Upper lobe of left lung (tissue), 6 donors: Measurements from ENCODE around the gene LRBA. TPM values are rescaled to one million over a fixed set of nuclear protein-coding genes. Genes with fewer than 3 reads are reported as not detected.

ENCODE experiments used
- ATAC-seq, 2 donors: fragments of 200-7000 bp; cut with Tn5 transposase; one replicate each; pipeline ENCODE4 v1.9.1; 2022; ENCODE audit warnings: mild to moderate bottlenecking in 2 of 2, moderate library complexity in 2 of 2; ENCODE audit not compliant: low FRiP score in 2 of 2
- DNase-seq, 2 donors: peaks; one replicate each; pipeline ENCODE4 v3.0.0-alpha.2; 2019 to 2020
- H3K27ac ChIP-seq, 4 donors: fragments of 200-600 bp; sonication (generic); one replicate each; pipeline ENCODE4 v1.5.1; 2016 to 2019
- H3K27me3 ChIP-seq, 4 donors: fragments of 200-600 bp; sonication (generic); one replicate each; pipeline ENCODE4 v1.5.1; 2017 to 2019
- H3K36me3 ChIP-seq, 4 donors: fragments of 200-600 bp; sonication (generic); one replicate each; pipeline ENCODE4 v1.5.1; 2016 to 2019
- H3K4me1 ChIP-seq, 4 donors: fragments of 200-600 bp; sonication (generic); one replicate each; pipeline ENCODE4 v1.5.1; 2018 to 2019
- H3K4me3 ChIP-seq, 4 donors: fragments of 200-600 bp; sonication (generic); one replicate each; pipeline ENCODE4 v1.5.1; 2017 to 2019; ENCODE audit warnings: mild to moderate bottlenecking in 2 of 4, moderate library complexity in 1 of 4
- H3K9me3 ChIP-seq, 4 donors: fragments of 200-600 bp; sonication (generic); one replicate each; pipeline ENCODE4 v1.5.1; 2018 to 2019
- CTCF ChIP-seq, 6 experiments: fragments of 450-650 bp in 4 of 6; fragments of 200-600 bp in 2 of 6; sonication (generic) in 2 of 6; IDR thresholded peaks; one replicate each; pipeline ENCODE4 v1.5.1; 2016 to 2019; ENCODE audit warnings: antibody characterized with exemption in 6 of 6
- EP300 ChIP-seq, 4 donors: sonication (generic); formaldehyde crosslinking; IDR thresholded peaks; one replicate each; pipeline ENCODE4 v1.5.1; 2017; ENCODE audit warnings: antibody characterized with exemption in 4 of 4, control low read depth in 2 of 4
- POLR2A ChIP-seq, 4 donors: fragments of 450-650 bp; IDR thresholded peaks; one replicate each; pipeline ENCODE4 v1.5.1; 2016 to 2017; ENCODE audit warnings: antibody characterized with exemption in 4 of 4, mild to moderate bottlenecking in 2 of 4
- POLR2AphosphoS5 ChIP-seq, 2 donors: sonication (generic); formaldehyde crosslinking; IDR thresholded peaks; one replicate each; pipeline ENCODE4 v1.5.1; 2017; ENCODE audit warnings: antibody characterized with exemption in 2 of 2
- WGBS, 2 donors: methylation state at CpG; one replicate each; pipeline ENCODE4 v1.1.5; 2017 to 2018; 5-methylcytosine and 5-hydroxymethylcytosine counted together
- total RNA-seq, 6 donors: library from RNA; depleted of rRNA in 4 of 6; stranded (reverse); fragments of >200 nt in 4 of 6; gene quantifications; one replicate each; pipeline versions ENCODE4 v1.1.0 to v1.2.1, GENCODE V29; 2016 to 2021
- donor health status: DM: no; HTN: no; CAD: no; lungs with moderate emphysema.
- donor health status: DM: no; HTN: yes; CAD: no; lungs with severe emphysema.

The LRBA gene
- total RNA-seq, 6 donors from 2014 or later = 34.7 to 139 (median 56.4) TPM

GRCh38 chr4:150583287-150584110, 431.6 kb downstream of the LRBA start:
- H3K9me3 ChIP-seq = no peaks in the 10 kb centered on the region
- peak overlapping the region in 1 of 4 donors; percentile 26 for H3K27ac ChIP-seq
- TF ChIP-seq POLR2A (IDR thresholded peaks at IDR 0.05) (no peak), POLR2AphosphoS5 (IDR thresholded peaks at IDR 0.05) (no peak), CTCF (IDR thresholded peaks at IDR 0.05) (no peak), EP300 (IDR thresholded peaks at IDR 0.05) (no peak)
- DNase-seq (peak; percentile 20 to 72), ATAC-seq (peak; percentile 25 to 51)
- peaks cover 0 to 13% (median 8%) of the 10 kb centered on the region in 4 donors for H3K36me3 ChIP-seq
- peak overlapping the region; percentile 41 to 48 (median 43) for H3K4me3 ChIP-seq
- no peaks in the 10 kb centered on the region for H3K4me1 ChIP-seq
- 75 to 81% methylated on average over 21 to 66 of the region's 66 CpGs for WGBS, 2 donors
- H3K27me3 ChIP-seq = no peaks in the 10 kb centered on the region

GRCh38 chr4:150582873-150583286, 432.2 kb downstream of the LRBA start:
- no peaks in the 10 kb centered on the region for H3K4me1 ChIP-seq
- peaks cover 0 to 13% (median 8%) of the 10 kb centered on the region in 4 donors for H3K36me3 ChIP-seq
- H3K27me3 ChIP-seq = no peaks in the 10 kb centered on the region
- ATAC-seq (peak in 1 of 2 donors; percentile 10), DNase-seq (peak in 1 of 2 donors; percentile 67)
- no peak overlapping the region for H3K27ac ChIP-seq
- H3K4me3 ChIP-seq = peak overlapping the region; percentile 41 to 48 (median 43)
- 86 to 87% methylated on average over 32 of the region's 32 CpGs for WGBS, 2 donors
- no peaks in the 10 kb centered on the region for H3K9me3 ChIP-seq
- TF ChIP-seq EP300 (IDR thresholded peaks at IDR 0.05) = no peak
- no peak for TF ChIP-seq POLR2A (IDR thresholded peaks at IDR 0.05)
- TF ChIP-seq CTCF (IDR thresholded peaks at IDR 0.05) = no peak
- TF ChIP-seq POLR2AphosphoS5 (IDR thresholded peaks at IDR 0.05) = no peak

- no peak for ATAC-seq
- H3K27me3 ChIP-seq = no peaks in the 10 kb centered on the region
Measured at GRCh38 chr4:150582146-150582872, 432.8 kb downstream of the LRBA start, which contains the start of gene MAB21L2. Gene MAB21L2 (plus strand): TSS chr4:150582151. CDS start chr4:150583030, 879 bp downstream.

GRCh38 chr4:150581641-150582051, 433.4 kb downstream of the LRBA start:
- ATAC-seq (no peak), DNase-seq (no peak)
- no peaks in the 10 kb centered on the region for H3K9me3 ChIP-seq
- H3K4me3 ChIP-seq = peak overlapping the region in 3 of 4 donors; percentile 42 to 48 (median 44)
- peaks cover 0 to 13% (median 8%) of the 10 kb centered on the region in 4 donors for H3K36me3 ChIP-seq
- 70 to 91% methylated on average over 13 of the region's 13 CpGs for WGBS, 2 donors
- H3K4me1 ChIP-seq = no peaks in the 10 kb centered on the region
- no peak overlapping the region for H3K27ac ChIP-seq
- TF ChIP-seq POLR2A (IDR thresholded peaks at IDR 0.05) (no peak), POLR2AphosphoS5 (IDR thresholded peaks at IDR 0.05) (no peak), CTCF (IDR thresholded peaks at IDR 0.05) (no peak), EP300 (IDR thresholded peaks at IDR 0.05) (no peak)
- no peaks in the 10 kb centered on the region for H3K27me3 ChIP-seq

More at GRCh38 chr4:150582146-150582872, 432.8 kb downstream of the LRBA start, which contains the start of gene MAB21L2:
- DNase-seq = no peak
- Histone ChIP-seq H3K4me3 (peak within 1 kb of the TSS; percentile 41 to 48 (median 43)), H3K9me3 (no peaks in the 10 kb centered on the region), H3K36me3 (peaks cover 0 to 13% (median 8%) of the 10 kb centered on the region in 4 donors), H3K4me1 (no peaks in the 10 kb centered on the region), H3K27ac (no peak within 1 kb of the TSS)
- 73 to 78% methylated on average over 27 of the region's 27 CpGs for WGBS, 2 donors
- TF ChIP-seq EP300 (IDR thresholded peaks at IDR 0.05) (no peak), POLR2AphosphoS5 (IDR thresholded peaks at IDR 0.05) (no peak), CTCF (IDR thresholded peaks at IDR 0.05) (no peak), POLR2A (IDR thresholded peaks at IDR 0.05) (no peak)
